Activated CD8-positive, alpha-beta T cell treated with anti-CD3 and anti-CD28 coated beads, Interleukin-2, amount 10 ng/mL, durations not matched to agents 7 days and 5 days (primary cell): ENCODE data around the gene WWOX. TPM values are rescaled to one million over a fixed set of nuclear protein-coding genes. Genes with fewer than 3 reads are reported as not detected.

Experiments used
- ATAC-seq: fragments of 150-1000 bp; cut with Tn5 transposase; one replicate; pipeline ENCODE4 v1.10.0; 2021; ENCODE audit warnings: moderate library complexity
- CTCF ChIA-PET: fragments of 350-600 bp; sonication (Branson Sonifier 250); formaldehyde crosslinking; loops from one replicate; lab custom pipeline; 2021; ENCODE audit warnings: antibody characterized with exemption; lab: Charles Lee
- POLR2A ChIA-PET: fragments of 350-600 bp; sonication (Branson Sonifier 250); formaldehyde crosslinking; loops from one replicate; lab custom pipeline; 2021; ENCODE audit warnings: antibody characterized with exemption; lab: Charles Lee
- DNase-seq: peaks from one replicate; pipeline ENCODE4 v3.0.0-alpha.2; 2020
- H3K27ac Mint-ChIP-seq: one replicate; pipeline ENCODE4 v1.8.0; 2021; ENCODE audit warnings: mild to moderate bottlenecking, mixed read lengths
- H3K27me3 Mint-ChIP-seq: one replicate; pipeline ENCODE4 v1.8.0; 2021; ENCODE audit warnings: low read depth, mixed read lengths
- H3K36me3 Mint-ChIP-seq: one replicate; pipeline ENCODE4 v1.8.0; 2021; ENCODE audit warnings: low read depth, mixed read lengths
- H3K4me1 Mint-ChIP-seq: one replicate; pipeline ENCODE4 v1.8.0; 2021; ENCODE audit warnings: low read depth, mixed read lengths
- H3K4me3 Mint-ChIP-seq: one replicate; pipeline ENCODE4 v1.8.0; 2021; ENCODE audit warnings: mild to moderate bottlenecking, mixed read lengths
- H3K9me3 Mint-ChIP-seq: one replicate; pipeline ENCODE4 v1.8.0; 2022; ENCODE audit warnings: mixed read lengths; ENCODE audit not compliant: insufficient read depth
- total RNA-seq, 2 experiments: library from RNA; stranded (reverse); gene quantifications; one replicate each; pipeline ENCODE4 v1.2.3, GENCODE V29; 2021

The WWOX gene
- total RNA-seq, 2 experiments from 2014 or later = 34.4 to 34.9 TPM

DNA sequence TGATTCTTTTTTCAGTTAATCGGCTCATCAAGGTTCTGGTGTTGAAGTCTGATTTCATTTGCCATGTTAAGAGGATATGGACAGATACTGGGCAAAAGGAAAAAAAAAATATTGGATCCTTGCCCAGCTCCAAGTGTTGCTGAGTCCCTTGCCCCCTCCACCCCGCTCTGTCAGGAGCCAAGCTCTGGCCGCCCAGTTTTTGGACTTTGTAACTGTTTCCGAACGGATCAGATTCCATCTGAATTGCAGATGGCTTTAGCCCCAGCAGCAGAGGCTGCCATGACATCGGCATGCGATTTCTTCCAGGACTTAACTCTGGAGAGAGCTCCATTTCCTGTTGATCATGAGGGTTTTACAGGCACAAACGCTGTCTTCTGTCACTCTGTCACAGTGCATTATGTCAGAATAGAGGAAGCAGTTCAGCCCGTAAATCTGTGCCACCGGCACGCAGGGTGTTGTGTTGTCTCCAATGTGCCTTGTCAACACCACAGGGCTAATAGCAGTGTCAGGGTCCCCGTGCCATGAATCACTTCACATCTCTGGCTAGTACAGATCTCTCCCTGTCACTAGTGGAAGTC, 885.5 kb downstream of the WWOX start:
- Mint-ChIP-seq H3K9me3 (no peaks in the 10 kb centered on the region), H3K4me1 (no peaks in the 10 kb centered on the region), H3K4me3 (no peak overlapping the region), H3K27ac (no peak overlapping the region), H3K36me3 (no peaks in the 10 kb centered on the region), H3K27me3 (no peaks in the 10 kb centered on the region)
- no peak for ATAC-seq
- CTCF ChIA-PET = no interaction called here
- no peak for DNase-seq
- POLR2A ChIA-PET = no interaction called here

DNA sequence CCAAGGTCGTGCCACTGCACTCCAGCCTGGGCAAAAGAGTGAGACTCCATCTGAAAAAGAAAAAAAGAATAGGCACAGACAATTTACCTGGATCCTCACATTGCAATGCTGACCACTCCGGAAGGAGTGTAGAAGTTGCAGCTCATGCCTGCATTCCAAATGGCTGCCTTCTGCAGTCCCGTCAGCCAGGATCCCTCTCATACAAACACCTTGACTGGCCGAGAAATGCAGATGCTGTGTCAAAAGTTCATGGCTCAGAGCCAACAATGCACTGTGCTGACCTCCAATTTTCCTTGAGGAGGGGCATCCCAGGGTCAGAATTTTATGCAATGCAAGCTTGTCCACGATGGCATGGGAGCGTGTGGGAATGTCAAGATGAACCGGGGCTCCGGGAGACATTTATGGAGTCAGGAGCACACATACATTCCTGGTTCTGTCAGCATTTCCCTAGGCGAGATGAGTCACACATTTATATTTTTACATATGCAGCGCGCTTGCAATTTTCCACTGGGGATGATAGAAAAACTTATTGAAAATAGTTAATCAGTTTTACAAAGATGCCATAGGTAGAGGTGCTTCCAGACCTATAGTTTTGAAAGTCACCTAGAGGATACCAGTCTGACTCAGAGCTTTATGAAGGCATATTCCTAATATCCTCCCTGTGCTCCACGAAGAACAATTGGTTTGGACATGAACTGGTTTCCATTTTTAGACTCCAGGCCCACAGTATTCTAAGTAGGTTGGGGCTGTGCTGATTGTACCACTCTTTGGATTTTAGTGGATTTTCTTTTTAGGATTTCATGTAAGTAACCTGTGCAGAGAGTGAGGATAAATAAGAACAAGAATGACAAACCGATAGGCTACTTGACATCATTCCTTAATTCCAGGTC, 886.5 kb downstream of the WWOX start:
- ATAC-seq (no peak), DNase-seq (no peak)
- Mint-ChIP-seq H3K27me3 (no peaks in the 10 kb centered on the region), H3K4me3 (no peak overlapping the region), H3K9me3 (no peaks in the 10 kb centered on the region), H3K36me3 (no peaks in the 10 kb centered on the region), H3K4me1 (no peaks in the 10 kb centered on the region), H3K27ac (no peak overlapping the region)
- POLR2A ChIA-PET = no interaction called here
- CTCF ChIA-PET = no interaction called here

DNA sequence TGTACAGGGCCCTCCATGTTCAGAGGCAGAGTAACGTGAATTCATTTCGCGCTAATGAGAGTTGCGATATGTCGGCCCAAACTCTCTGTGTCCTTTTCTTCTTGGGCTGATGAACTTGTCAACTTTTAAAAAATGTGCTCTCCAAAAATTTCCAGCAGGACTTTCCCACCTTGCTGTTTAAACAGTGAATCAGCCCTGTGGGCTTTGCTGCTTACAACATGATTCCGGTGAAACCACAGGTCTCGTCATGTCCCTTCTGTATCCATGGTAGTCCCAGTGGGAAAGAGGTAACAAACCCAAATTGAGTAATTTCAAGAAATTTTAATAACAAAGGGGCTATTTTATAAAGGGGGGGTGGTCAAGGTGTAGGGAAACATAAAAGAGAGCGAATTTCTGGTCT, 888.2 kb downstream of the WWOX start:
- POLR2A ChIA-PET = no interaction called here
- H3K9me3 Mint-ChIP-seq = no peaks in the 10 kb centered on the region
- DNase-seq (no peak), ATAC-seq (no peak)
- H3K4me3 Mint-ChIP-seq = no peak overlapping the region
- H3K27me3 Mint-ChIP-seq = no peaks in the 10 kb centered on the region
- H3K36me3 Mint-ChIP-seq = no peaks in the 10 kb centered on the region
- H3K27ac Mint-ChIP-seq = no peak overlapping the region
- CTCF ChIA-PET = no interaction called here
- H3K4me1 Mint-ChIP-seq = no peaks in the 10 kb centered on the region

DNA sequence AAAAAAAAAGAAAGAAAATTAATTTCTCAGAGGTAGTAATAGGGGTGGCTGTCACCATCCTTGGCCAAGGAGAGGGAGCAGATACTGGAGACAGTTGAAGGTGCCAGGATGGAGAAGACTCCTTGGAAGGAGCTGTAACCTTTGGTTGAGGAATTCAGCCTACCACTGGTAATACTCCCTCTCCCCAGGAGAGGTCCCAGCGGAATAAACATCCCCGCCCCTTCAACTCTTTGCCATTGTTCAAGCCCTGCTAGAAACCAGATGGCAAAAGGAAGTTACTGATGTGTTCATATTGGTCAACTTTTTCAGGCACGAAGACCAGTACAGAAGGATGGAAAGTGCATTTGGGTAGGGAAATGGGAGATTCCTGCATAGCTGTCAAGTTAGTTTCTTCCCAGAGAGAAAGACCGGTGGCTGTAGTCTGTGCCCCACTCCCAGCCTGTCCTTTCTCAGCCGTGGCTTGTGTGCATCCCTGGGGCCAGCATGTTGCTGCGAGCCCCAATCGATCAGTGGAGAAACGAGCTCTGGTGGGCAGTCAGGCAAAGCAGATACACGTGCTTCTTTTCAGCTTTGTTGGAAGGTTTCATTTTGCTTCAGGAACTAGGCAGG, 889.0 kb downstream of the WWOX start:
- no peak for ATAC-seq
- no peaks in the 10 kb centered on the region for H3K4me1 Mint-ChIP-seq
- CTCF ChIA-PET = no interaction called here
- DNase-seq = no peak
- H3K27me3 Mint-ChIP-seq = no peaks in the 10 kb centered on the region
- H3K36me3 Mint-ChIP-seq = no peaks in the 10 kb centered on the region
- H3K9me3 Mint-ChIP-seq = no peaks in the 10 kb centered on the region
- no peak overlapping the region for H3K4me3 Mint-ChIP-seq
- POLR2A ChIA-PET = no interaction called here
- no peak overlapping the region for H3K27ac Mint-ChIP-seq

DNA sequence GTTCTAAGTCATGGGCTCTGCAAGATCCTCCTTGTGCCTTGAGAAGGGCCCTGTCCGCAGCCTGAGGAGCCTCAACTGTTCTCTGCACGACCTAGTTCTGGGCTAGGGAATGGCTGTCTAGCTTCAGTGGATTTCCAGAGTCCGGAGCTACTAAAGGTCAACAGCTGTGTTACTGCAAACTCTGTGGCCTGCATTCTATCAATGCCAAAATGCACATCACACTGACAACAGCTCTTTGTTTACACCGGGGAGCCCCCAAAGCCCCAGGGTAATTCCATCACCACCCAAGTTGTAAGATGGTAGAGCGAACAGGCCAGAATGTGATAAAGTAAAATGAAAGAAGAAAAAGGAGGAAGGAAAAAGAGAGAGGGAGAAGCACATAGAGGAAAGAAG, 890.9 kb downstream of the WWOX start:
- H3K27me3 Mint-ChIP-seq = no peaks in the 10 kb centered on the region
- H3K9me3 Mint-ChIP-seq = no peaks in the 10 kb centered on the region
- DNase-seq (no peak), ATAC-seq (no peak)
- H3K27ac Mint-ChIP-seq = no peak overlapping the region
- no peaks in the 10 kb centered on the region for H3K36me3 Mint-ChIP-seq
- ChIA-PET CTCF (interaction anchor here (0.6 to 0.9 kb wide), 2 partner anchors 19 to 83 kb away, joined by 3 read pairs; no protein-coding TSS in a partner anchor), POLR2A (interaction anchor here (0.6 kb wide), 1 partner anchor 241 kb away, joined by 3 read pairs; no protein-coding TSS in a partner anchor)
- H3K4me1 Mint-ChIP-seq = no peaks in the 10 kb centered on the region
- H3K4me3 Mint-ChIP-seq = no peak overlapping the region

DNA sequence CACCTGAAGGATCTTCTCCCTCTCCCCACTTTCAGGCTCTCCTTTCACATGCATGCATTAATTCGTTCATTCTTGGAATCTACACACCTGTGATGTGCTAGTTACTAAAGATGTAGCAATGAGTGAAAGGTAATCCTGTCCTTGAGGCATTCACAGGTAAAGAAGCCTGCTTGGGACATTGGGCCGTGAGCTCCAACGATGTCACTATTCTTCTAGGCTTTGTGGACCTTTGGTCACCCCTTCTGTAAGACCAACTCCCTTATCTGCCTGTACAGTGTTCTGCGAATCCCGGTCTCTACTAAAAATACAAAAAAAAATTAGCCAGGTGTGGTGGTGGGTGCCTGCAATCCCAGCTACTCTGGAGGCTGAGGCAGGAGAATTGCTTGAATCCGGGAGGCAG, 892.5 kb downstream of the WWOX start:
- ATAC-seq (no peak), DNase-seq (no peak)
- ChIA-PET POLR2A (no interaction called here), CTCF (no interaction called here)
- H3K27me3 Mint-ChIP-seq = no peaks in the 10 kb centered on the region
- no peaks in the 10 kb centered on the region for H3K9me3 Mint-ChIP-seq
- H3K36me3 Mint-ChIP-seq = no peaks in the 10 kb centered on the region
- no peak overlapping the region for H3K4me3 Mint-ChIP-seq
- H3K27ac Mint-ChIP-seq = no peak overlapping the region
- peaks cover 4% of the 10 kb centered on the region for H3K4me1 Mint-ChIP-seq

DNA sequence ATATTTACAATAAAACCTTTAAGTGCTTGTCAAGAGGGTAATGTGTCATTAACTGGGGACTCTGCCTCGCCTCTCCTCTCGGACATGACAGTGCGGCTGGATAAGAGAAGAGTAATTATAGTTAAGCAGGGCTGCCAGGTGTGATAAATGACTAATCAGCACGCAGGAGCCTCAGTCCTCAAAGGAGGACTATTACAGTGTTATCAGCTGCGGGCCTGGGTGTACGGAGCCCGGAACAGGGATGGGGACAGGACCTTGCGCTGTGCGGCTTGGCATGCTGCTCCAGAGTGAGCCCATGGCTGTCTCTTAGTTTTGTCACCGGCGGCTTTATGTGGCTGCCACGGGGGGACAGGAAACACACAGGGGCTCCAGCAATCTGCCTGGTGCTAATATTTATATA, 893.9 kb downstream of the WWOX start:
- Mint-ChIP-seq H3K4me3 (no peak overlapping the region), H3K4me1 (peaks cover 4% of the 10 kb centered on the region), H3K27me3 (no peaks in the 10 kb centered on the region), H3K36me3 (no peaks in the 10 kb centered on the region), H3K9me3 (no peaks in the 10 kb centered on the region), H3K27ac (no peak overlapping the region)
- ATAC-seq = no peak
- ChIA-PET POLR2A (no interaction called here), CTCF (no interaction called here)
- DNase-seq = no peak

DNA sequence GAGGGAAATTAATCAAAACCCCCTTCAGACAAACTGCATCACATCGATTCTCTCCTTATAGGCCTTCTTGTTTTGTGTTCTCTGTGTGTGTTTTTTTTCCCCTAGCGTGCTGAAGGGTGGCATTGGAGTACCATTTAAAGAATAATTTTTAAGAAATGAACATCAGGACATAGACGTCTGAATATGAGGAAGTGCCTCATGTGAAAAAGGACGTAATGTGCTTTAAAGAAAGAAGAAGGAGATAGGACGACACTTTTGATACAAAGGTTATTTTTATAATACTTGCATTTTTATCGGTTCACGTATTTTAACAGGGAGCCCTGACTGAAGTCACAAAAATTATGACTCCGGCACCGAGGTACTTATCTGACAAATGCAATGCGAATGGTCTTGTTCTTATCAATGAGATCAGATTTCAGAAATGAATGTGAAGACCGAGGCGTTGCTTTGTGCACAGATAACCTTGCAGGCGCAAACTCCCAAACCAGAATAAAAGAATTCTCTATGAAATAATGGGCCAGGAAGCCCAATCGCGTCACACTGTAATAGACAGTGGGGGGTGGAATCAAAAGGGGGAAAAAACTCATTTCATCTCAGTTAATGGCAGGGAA, 894.8 kb downstream of the WWOX start:
- Mint-ChIP-seq H3K4me3 (no peak overlapping the region), H3K27ac (no peak overlapping the region), H3K36me3 (no peaks in the 10 kb centered on the region), H3K9me3 (no peaks in the 10 kb centered on the region), H3K4me1 (peaks cover 4% of the 10 kb centered on the region), H3K27me3 (no peaks in the 10 kb centered on the region)
- ATAC-seq (no peak), DNase-seq (no peak)
- CTCF ChIA-PET = no interaction called here
- POLR2A ChIA-PET = interaction anchor here (0.5 kb wide), 1 partner anchor 309 kb away, joined by 3 read pairs; no protein-coding TSS in a partner anchor

DNA sequence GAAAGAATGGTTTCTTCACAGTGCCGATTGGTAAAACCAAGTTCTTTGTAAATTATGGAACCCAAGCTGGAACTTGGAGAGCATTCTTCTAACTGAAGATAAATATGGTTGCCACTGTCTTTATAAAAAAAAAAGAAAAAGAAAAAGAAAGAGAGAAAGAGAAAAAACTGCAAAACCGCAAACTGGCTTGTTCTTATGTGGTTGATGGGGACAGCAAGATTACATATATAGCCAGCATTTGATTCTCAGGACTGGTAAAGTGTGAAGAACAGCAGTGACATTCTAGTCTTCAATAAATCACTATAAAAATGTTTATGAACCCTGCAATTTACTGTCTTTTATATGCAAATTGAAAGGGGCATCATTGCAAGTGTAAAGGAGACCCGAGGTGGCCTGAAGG, 896.0 kb downstream of the WWOX start:
- Mint-ChIP-seq H3K36me3 (no peaks in the 10 kb centered on the region), H3K27me3 (no peaks in the 10 kb centered on the region), H3K27ac (no peak overlapping the region), H3K4me3 (no peak overlapping the region), H3K4me1 (peaks cover 4% of the 10 kb centered on the region), H3K9me3 (no peaks in the 10 kb centered on the region)
- DNase-seq (no peak), ATAC-seq (no peak)
- ChIA-PET CTCF (no interaction called here), POLR2A (no interaction called here)

DNA sequence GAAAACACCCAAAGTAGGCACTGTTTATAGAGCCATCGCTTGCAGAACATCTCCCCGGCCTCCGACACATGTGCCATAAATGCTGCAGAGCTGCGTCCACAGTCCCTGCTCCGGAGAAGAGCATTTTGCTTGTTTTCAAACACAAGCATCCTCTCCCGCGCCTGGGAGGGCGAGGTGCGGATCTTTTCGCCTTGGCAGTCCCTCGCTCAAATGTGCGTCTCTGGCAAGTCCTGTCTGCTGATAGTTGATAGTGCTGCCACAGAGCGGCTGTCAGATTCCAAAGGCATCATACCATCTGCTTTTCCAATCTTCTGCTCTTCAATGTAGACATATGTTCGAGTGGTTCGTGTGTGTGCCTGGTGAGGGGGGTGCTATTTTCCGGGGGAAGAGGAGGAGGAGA, 897.3 kb downstream of the WWOX start:
- no peak for ATAC-seq
- H3K9me3 Mint-ChIP-seq = no peaks in the 10 kb centered on the region

DNA sequence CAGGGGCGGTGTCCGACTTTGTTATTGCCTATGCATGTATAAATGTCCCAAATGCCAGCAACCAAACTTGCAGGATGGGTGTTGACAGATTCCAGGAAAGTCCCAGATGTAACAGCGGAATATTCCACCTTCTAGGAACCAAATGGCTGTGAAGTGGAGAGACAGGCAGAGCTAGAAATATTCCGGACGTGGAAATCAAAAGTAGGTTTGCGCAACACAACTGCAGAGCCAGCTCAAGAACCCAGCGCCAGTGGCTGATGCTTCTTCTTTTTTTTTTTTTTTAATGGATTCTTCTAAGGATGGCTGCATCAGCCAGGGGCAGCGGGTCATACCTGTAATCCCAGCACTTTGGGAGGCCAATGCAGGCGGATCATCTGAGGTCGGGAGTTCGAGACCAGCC, 899.4 kb downstream of the WWOX start:
- CTCF ChIA-PET = no interaction called here

More for the DNA sequence above, 897.3 kb downstream of the WWOX start:
- H3K36me3 Mint-ChIP-seq = no peaks in the 10 kb centered on the region
- no peak for DNase-seq
- no peak overlapping the region for H3K27ac Mint-ChIP-seq
- no peaks in the 10 kb centered on the region for H3K27me3 Mint-ChIP-seq
- peaks cover 4% of the 10 kb centered on the region for H3K4me1 Mint-ChIP-seq
- ChIA-PET POLR2A (no interaction called here), CTCF (no interaction called here)
- H3K4me3 Mint-ChIP-seq = no peak overlapping the region

More for the DNA sequence above, 899.4 kb downstream of the WWOX start:
- POLR2A ChIA-PET = no interaction called here
- Mint-ChIP-seq H3K4me3 (no peak overlapping the region), H3K9me3 (no peaks in the 10 kb centered on the region), H3K27me3 (no peaks in the 10 kb centered on the region), H3K27ac (no peak overlapping the region), H3K36me3 (no peaks in the 10 kb centered on the region), H3K4me1 (peaks cover 4% of the 10 kb centered on the region)
- ATAC-seq (no peak), DNase-seq (no peak)
